Embryonic facial prominence (tissue), 1 donor: Measurements from ENCODE around the gene SPATA2.
"Not testable (repeated sequence)": the region's sequence is repeated elsewhere in the genome, so short reads cannot be mapped to it uniquely, and the experiment has no call there.

Experiments used
- DNase-seq: peaks from one replicate; pipeline ENCODE4 v3.0.0-alpha.2; 2016; ENCODE audit errors: extremely low spot score

Gene SPATA2

GRCh38 chr20:49904440-49905214 is 10.7 kb downstream of the SPATA2 start:
- no peak for DNase-seq

GRCh38 chr20:49901588-49901987 is 13.7 kb downstream of the SPATA2 start:
- DNase-seq, result no peak

GRCh38 chr20:49899541-49900383 is 15.6 kb downstream of the SPATA2 start:
- no peak for DNase-seq

- DNase-seq, result no peak
These were observed 19.1 kb downstream of the SPATA2 start for GRCh38 chr20:49896204-49896603.

- not testable (repeated sequence) for DNase-seq
These were observed 19.7 kb downstream of the SPATA2 start for GRCh38 chr20:49895474-49896093.

GRCh38 chr20:49894073-49894470 is 21.3 kb downstream of the SPATA2 start:
- no peak for DNase-seq

GRCh38 chr20:49893242-49894072 is 21.9 kb downstream of the SPATA2 start:
- DNase-seq, result no peak

GRCh38 chr20:49892817-49893216 is 22.5 kb downstream of the SPATA2 start:
- no peak for DNase-seq

GRCh38 chr20:49892260-49892659 is 23.1 kb downstream of the SPATA2 start:
- no peak for DNase-seq

GRCh38 chr20:49891476-49892110 is 23.7 kb downstream of the SPATA2 start:
- DNase-seq, result no peak

GRCh38 chr20:49890471-49891361 is 24.6 kb downstream of the SPATA2 start:
- DNase-seq, result no peak

GRCh38 chr20:49889935-49890333 is 25.4 kb downstream of the SPATA2 start:
- no peak for DNase-seq

GRCh38 chr20:49889001-49889934 is 26.1 kb downstream of the SPATA2 start:
- no peak for DNase-seq

- DNase-seq, result no peak
These were observed 26.9 kb downstream of the SPATA2 start for GRCh38 chr20:49888212-49889000.

- no peak for DNase-seq
These were observed 27.8 kb downstream of the SPATA2 start for GRCh38 chr20:49887251-49888211.

- no peak for DNase-seq
These were observed 28.6 kb downstream of the SPATA2 start for GRCh38 chr20:49886571-49887213.
